NCI-H524 treated with DMSO at 0.1 percent for 48 hours (cell line): Measurements from ENCODE around the gene LCMT1.
A peak's percentile ranks its signal among the peaks of the same experiment; 100 is the strongest.
"Not testable (repeated sequence)": the region's sequence is repeated elsewhere in the genome, so short reads cannot be mapped to it uniquely, and the experiment has no call there.

ENCODE experiments used
- DNase-seq: peaks from one replicate; lab custom pipeline; 2025; lab: John Stamatoyannopoulos, UW

Gene LCMT1

DNA sequence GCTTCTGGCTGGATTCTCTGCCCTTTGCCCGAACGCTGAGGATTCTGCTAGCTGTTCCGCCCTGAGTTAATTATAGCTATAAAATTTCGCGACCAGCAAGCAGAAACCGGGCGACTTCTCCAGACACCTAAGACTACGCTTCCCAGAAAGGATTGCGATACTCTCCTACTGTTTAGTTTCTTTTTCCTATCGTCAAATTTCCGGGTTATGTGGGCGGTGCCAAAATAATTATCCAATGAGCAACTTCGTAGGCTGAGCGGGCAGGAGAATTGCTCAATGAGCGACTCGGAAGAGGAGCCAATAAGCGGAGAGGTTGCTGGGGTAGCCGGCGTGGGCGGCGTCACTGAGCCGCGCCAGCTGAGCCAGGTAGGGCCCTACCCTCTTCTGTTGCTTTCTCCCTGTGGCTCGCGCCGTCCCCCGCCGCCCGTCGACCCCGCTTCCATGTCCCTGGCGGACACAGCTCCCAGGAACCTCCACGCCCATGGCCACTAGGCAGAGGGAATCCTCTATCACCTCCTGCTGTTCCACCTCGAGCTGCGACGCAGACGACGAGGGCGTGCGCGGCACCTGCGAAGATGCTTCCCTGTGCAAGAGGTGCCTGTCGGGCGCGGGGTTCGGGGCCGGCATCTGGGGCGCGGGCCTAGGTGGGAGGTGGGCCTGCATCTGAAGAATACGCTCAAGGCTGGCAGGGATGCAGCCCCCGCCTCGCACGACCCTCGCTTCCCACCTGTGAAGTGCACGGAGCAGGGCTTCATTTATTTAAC, at the start of gene LCMT1:
LCMT1 (plus strand) TSS at position 340 of the 764 bp plus-strand sequence; CDS start at position 482, 142 bp downstream.
- peak; percentile 98 for DNase-seq

- DNase-seq: no peak
These were observed 48.4 kb upstream of the LCMT1 start for GRCh38 chr16:25063102-25063501.

DNA sequence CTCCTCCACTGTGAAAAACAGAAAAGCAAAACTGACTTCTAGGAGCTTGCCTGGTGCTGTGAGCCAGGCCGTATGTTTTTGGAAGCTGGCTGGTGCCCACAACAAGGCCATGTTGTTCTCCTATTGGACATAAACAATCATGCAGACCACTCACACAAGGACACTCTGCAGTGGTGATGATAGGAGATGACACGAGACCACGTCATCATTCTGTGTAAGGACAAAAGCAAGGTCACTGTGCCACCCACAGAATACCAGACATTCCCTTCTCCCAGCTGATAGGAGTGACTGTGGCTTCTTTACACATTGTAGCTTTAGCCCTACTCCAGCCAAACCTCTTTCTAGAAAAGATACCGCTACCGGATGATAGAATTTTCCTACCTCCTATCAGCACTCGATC, 47.7 kb upstream of the LCMT1 start:
- no peak for DNase-seq

DNA sequence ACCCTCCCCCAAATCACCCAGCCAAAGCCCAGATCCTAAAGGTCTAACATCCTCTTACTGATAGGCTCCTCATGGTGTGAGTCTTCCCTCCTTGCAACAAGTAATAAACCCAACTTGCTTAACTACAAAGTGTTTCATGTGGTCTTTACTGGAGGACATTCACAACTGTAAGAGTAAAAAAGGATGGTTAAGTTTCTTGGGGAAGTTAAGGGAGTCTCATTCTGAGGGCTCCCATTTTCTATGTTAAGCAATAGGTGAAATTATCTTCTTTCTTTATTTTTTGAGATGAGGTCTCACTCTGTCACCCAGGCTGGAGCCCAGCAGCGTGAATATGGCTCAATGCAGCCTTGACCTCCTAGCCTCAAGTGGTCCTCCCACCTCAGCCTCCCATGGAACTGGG, 47.3 kb upstream of the LCMT1 start:
- not testable (repeated sequence) for DNase-seq

DNA sequence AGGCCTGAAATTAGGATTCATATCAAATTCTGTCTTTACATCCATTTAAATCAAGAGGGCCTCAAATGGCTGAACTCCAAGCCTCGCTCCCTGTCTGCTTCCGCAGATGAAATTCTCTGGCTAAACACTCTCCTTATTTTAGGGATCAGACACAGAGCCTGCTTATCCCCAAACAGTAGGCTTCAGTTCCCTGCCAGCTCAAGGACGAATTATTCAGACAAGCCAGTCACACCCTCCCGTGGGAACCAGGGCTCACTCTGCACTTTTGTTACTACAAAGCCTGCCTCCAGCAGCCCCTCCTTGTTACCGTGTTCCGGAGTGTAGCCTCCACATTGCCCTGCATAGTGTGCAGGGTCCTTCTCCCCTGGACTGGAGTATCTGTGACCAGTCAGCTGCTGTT, 46.6 kb upstream of the LCMT1 start:
- no peak for DNase-seq

DNA sequence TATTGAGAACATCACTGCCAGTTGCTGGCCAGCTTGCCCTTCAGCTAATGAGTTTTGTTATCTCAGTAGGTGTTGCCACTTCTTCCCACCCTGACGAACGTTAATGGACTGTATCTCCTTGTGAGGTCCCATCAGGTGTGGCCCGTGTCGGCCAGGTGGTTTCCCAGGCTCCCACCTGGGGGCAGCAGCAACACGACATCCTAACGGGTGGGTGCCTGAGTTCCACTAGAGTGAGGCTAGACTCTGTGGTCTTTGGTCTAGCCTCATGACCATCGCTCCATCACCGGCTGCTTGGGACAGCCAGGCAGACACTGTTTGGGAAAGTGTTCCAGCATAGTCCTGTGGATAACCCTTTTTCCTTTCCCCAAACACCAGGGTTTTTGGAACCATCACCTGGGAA, 45.6 kb upstream of the LCMT1 start:
- no peak for DNase-seq

GRCh38 chr16:25066426-25066746, 45.2 kb upstream of the LCMT1 start:
- DNase-seq: no peak

DNA sequence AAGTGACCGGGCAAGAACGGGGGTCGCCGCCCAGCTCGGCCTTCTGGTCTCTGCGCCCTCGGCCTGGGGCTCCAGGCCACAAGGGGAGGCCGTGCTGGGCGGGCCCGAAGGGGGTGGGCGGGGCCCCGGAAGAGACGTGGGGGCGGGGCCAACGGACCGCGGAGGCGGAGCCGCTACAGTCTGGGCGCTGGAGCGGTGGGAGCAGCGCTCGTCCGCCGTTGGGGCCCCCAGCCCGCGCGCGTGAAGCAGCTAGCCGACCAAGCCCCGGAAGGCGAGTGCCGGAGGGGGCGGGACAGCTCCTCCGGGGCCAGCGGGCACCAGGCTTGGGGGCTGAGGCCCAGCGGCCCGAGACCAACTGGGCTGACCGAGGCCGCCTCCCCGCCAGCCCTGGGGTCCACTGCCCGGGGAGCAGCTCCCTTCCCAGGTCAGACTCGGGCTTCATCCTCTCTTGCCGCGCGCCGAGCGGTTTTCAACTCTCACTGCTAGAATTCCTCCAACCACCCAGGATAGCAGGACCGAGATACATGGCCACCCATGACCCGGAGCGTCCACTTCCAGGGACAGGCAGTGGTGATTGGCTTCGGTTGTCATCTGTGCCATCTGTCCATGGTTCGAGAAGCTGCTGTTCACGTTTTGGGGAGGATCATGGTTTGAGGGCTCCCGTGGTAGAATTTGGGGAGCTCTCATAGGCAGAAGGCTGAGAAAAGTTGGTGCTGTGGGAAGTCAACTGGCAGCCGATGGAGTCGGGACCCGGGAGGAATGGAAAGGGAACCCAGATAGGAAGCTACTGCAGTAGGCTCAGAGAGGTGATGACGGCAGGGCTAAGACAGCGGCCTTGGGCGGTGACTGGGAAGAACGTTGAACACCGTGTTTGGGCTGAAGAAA, 44.6 kb upstream of the LCMT1 start:
- peak; percentile 41 for DNase-seq

- DNase-seq: no peak
These were observed 37.7 kb upstream of the LCMT1 start for GRCh38 chr16:25073854-25074253.

DNA sequence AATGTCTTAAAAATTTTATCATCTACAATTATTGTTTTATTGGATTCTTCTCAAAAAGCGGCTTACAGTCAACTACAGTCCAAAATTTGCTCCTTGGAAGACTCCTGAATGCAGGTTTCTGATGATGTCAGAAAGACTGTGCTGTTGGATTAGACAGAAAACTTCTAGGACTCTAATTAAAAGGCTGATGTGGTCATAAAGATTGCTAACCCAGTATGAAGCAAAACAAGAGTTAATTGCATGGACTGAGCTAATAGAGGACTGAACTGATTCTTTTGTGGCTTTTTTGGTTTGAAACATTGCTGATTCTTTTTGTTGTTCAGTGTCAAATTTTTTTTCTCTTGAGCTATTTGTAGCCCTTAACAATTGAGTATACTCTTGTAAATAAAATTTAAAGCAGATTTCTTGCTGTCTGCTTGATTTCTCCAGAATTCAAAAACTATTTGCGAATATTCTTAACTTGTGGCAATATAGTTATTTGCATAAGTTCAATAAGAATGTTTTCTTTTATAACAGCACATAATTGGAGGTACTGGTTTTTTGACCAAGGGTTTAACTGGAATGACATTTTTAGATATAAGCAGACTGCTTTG, 33.1 kb upstream of the LCMT1 start:
- no peak for DNase-seq

- DNase-seq: no peak
These were observed 31.7 kb upstream of the LCMT1 start for GRCh38 chr16:25079637-25080378.

- no peak for DNase-seq
These were observed 31.0 kb upstream of the LCMT1 start for GRCh38 chr16:25080420-25081131.

- no peak for DNase-seq
These were observed 29.8 kb upstream of the LCMT1 start for GRCh38 chr16:25081702-25082101.

DNA sequence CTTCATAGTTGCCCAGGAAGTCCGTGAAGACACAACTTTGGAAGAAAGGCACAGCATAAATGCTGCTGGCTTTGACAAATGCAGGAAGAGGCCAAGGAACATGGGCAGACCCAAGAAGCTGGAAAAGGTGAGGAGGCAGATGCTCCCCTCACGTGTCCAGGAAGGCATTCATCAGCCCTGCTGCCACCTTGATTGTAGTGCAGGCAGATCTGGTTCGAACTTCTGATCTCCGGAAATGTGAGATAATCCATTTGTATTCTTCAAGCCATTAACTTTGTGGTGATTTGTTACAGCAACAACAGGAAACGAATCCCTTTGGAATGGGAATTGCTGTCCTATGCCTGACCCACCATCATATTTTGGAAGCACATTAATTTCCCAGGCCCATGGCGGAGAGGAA, 28.5 kb upstream of the LCMT1 start:
- no peak for DNase-seq

- DNase-seq: no peak
These were observed 27.8 kb upstream of the LCMT1 start for GRCh38 chr16:25083701-25084100.

GRCh38 chr16:25084797-25085196, 26.7 kb upstream of the LCMT1 start:
- no peak for DNase-seq

GRCh38 chr16:25087761-25088160, 23.8 kb upstream of the LCMT1 start:
- DNase-seq: no peak

DNA sequence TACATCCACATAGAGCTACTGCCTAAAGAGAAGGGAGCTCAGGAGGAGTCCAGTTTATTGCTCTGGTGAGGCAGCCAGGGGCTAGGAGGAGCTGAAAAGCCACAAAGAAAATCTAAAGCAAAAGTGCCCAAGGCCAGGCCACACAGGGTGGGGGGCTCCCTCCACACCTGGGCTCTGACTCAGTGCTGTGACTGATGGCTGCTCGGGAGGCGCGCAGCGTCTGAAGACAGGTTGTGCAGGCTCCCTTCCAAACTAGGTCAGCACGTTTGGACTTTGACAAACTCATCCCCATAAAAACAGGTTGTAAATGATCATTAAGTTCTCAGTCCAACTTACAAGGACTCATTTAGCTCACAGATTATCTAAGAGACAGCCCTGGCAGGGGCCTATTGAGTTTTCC, 22.2 kb upstream of the LCMT1 start:
- no peak for DNase-seq

DNA sequence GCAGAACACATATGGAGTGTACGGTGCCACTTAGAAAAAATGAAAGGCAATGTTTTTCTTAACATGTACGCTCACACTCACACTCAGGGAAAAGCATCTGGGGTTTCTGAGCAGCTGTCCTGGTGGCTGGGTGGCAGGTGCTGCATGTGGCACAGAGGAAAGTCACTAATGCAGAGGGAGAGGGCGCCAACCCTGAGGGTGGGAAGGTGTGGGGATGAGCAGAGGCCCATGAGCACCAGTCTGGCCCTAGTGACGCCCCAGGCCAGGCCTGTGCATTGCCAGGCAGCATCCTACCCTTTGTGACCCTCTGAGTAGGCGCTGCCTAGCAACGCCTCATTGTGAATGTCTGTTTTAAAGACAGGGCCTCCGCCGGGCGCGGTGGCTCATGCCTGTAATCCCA, 19.1 kb upstream of the LCMT1 start:
- DNase-seq: no peak

- DNase-seq: no peak
These were observed 18.1 kb upstream of the LCMT1 start for GRCh38 chr16:25093208-25094061.

DNA sequence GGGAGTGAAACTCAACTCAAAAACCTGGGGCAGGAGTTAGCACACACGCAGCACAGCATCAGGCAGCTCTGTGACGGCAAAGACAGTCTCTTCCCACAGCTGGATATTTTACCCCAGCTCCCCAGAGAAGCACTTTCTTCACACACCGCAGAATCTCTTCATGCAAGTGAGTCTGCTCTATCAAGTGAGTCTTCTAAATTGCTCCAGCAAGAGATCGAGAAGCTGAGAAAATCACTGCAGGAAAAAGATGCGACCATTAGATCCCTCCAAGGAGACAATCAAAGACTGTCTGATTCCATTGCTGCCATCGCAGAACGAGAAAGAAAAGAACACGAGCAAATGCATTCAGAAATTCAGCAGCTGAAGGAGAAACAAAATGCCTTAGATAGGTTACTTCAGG, 16.9 kb upstream of the LCMT1 start:
- DNase-seq: no peak
